Measurements from ENCODE around the gene LGALS7.
"Not testable (repeated sequence)": the region's sequence is repeated elsewhere in the genome, so short reads cannot be mapped to it uniquely, and the experiment has no call there.

LGALS7 gene

DNA sequence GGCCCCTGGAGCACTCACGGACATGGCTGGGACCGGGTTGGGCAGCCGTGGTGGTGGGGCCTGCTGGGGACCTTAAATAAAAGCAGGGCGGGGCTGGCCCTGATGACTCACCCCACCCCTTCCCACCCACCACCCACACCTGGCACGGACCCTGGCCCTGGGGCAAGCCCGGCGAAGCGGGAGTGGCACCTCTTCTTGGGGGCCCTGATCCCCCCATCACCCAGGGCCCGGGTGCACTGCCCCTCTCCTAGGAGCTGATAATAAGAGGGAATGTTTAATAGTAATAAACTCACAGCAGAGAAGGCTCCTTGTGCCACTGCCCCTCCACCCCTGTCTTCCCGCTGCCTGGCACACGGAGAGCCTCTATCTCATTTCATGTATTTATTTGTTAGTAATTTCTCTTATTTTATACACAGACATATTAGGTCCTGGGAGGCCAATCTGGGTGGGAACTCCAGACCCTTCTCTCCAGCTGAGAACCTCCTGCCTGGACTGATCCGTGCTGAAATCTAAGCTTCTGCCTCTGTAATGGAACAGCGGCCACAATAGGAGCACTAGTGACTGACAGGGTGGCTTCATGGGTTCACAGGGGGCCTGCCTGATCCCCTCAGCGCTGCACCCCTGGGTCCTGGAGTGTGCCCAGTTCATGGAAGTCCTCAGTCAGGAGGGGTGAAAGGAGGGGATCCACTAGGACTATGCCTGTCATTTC is at the start of gene LGALS7:
LGALS7 (minus strand) TSS at position 49 of the 709 bp plus-strand sequence; CDS start at position 24, 25 bp downstream.
- DNase-seq (ENCODE audit: low spot score) = no peak

DNA sequence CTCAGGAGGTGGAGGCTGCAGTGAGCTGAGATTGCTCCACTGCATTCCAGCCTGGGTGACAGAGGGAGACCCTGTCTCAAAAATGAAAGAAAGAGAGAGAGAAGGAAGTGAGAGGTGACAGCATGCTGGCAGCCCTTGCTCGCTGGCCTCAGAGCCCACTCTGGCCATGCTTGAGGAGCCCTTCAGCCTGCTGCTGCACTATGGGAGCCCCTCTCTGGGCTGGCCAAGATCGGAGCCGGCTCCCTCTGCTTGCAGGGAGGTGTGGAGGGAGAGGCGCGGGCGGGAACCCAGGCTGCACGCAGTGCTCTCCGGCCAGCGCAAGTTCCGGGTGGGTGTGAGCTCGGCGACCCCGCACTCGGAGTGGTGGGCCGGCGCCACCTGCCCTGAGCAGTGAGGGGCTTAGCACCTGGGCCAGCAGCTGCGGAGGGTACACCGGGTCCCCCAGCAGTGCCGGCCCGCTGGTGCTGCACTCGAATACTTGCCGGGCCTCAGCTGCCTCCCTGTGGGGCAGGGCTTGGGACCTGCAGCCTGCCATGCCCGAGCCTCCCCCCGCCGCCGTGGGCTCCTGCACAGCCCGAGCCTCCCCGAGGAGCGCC is 48.0 kb upstream of the LGALS7 start:
- DNase-seq (ENCODE audit: low spot score) = not testable (repeated sequence)

DNA sequence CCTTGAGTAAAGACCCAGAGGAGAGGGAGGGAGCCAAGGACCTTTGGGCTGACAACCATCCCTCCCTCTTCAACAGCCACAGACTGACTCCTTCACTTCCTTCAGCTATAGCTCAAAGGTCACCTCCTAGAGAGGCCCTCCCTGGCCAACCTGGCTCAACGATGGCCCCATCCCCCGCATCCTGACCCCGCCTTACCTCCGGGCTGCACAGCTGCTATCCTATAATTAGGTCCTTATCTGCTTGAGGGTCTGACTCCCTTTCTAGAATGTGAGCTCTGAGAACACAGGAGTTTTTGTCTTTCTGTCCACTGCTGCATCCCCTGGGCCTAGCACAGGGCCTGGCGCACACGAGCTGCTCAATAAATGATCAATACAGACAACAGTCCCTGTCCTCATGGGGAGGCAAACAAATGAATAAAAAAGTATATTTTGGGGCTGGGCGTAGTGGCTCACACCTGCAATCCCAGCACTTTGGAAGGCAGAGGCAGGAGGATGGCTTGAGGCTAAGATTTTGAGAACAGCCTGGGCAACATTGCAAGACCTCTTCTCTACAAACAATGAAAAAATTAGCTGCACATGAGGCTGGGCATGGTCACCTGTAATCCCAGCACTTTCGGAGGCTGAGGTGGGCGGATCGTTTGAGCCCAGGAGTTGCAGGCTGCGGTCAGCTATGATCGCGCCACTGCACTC is 46.1 kb upstream of the LGALS7 start:
- no peak for DNase-seq (ENCODE audit: low spot score)

DNA sequence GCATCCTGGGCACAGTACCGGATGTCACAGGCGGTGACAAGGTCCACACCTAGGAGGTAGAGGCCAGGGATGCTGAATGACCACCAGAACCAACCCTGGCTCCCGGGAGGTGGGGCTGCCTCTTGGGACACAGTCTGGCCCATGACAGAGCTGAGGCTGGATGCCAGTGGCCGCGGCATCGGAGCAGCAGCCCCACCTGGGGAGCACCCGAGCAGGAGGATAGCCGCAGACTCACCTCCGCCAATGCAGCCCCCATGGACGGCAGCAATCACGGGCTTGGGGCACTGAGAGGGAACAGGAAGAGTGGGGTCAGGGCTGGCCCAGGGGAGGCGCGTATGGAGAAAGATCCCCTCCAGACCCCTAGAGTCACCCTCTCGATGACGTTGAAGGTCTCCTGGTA is 43.8 kb upstream of the LGALS7 start:
- DNase-seq (ENCODE audit: low spot score) = no peak

DNA sequence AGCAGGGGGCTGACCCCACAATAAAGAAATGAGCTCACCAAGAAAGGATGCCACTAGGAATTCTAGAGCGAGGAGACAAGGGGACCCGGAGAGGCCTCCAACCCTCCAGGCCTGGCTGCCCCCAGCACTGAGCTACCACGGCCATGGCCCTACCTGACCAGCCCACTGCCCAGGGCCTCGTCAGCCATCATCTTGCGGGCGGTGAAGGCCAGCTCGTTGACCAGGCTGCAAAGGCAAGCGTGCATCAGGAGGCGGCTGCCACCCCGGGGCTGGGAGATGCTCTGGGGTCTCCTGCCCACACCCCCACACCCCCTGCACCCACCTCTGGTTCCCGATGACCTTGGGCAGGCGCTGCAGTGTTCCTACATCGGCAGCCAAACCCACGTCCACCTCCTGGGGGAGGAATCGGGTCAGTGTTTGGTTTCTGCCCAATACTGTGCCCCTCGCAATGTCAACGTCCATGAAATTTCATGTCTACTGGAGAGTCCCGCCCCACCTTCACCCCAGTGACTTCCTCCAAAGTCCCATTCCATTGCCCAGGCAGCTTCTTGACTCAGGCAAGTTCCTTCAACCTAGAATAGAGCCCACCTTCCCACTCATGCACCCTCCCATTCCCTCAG is 42.9 kb upstream of the LGALS7 start:
- DNase-seq (ENCODE audit: low spot score) = no peak

DNA sequence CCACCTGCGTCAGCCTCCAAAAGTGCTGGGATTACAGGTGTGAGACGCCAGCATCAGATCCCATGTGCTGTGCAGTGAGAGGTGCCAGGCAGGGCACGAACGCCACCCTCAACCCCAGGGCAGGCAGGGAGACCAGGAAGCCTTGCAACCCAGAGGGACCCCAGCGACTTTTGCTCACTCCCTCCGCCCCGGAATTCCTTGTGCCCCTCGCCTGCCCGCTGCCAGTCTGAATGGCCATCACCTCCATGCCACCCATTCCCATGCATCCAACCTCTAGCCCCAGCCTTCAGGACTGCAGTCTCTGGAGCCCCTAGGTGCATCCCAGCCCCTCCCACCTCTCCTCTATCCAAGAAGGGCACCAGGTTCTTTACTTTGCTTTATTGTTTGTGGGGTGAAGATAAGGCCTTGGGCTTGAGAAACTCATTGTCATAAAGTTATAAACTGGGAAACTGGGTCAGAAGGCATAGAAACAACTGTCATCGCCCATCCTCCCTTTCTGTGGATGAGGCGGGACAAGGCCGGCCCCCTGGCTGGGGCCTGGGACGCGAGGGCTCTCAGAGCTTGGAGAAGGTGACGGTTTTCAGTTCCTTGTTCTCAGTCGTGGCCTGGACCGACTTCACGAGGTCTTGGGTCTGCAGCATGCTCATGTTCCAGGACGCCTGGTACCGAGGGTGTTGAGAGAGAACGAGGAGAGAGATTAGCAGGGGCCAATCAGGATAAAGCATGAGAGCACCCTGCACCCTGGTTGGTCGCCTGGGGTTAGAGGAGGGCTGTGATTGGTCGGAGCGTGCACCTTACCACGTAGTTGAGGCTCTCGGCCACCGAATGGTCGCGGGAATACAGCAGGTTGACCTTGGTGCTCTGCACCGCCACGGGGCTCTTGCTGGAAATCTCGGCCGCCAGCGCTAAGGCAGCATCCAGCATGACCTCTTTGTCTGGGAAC is 42.0 kb upstream of the LGALS7 start:
- no peak for DNase-seq (ENCODE audit: low spot score)

DNA sequence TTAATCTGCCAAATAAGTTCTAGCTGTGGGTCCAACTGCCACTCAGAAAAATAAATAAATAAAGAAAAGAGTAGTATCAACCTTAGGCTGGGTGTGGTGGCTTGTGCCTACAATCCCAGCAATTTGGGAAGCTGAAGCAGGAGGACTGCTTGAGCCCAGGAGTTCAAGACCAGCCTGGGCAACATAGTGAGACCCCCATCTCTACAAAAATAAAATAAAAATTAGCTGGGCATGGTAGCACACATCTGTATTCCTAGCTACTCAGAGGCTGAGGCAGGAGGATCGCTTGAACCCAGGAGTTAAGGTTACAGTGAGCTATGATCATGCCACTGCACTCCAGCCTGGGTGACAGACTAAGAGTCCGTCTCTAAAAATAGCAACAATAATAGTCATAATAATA is 40.6 kb upstream of the LGALS7 start:
- DNase-seq (ENCODE audit: low spot score) = not testable (repeated sequence)

DNA sequence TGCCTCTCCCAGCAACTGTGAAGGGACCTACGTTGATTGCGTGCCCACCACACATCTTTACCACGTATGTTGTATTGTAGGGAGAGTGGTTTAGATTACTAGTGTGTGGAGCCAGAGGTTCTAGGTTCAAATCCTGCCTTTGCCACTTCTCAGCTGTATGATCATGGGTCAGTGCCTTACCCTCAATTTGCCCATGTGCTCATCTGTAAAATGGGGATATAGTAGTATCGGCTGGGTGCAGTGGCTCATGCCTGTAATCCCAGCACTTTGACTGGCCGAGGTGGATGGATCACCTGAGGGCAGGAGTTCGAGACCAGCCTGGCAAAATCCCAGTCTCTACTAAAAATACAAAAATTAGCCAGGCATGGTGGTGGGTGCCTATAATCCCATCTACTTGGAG is 40.0 kb upstream of the LGALS7 start:
- no peak for DNase-seq (ENCODE audit: low spot score)

DNA sequence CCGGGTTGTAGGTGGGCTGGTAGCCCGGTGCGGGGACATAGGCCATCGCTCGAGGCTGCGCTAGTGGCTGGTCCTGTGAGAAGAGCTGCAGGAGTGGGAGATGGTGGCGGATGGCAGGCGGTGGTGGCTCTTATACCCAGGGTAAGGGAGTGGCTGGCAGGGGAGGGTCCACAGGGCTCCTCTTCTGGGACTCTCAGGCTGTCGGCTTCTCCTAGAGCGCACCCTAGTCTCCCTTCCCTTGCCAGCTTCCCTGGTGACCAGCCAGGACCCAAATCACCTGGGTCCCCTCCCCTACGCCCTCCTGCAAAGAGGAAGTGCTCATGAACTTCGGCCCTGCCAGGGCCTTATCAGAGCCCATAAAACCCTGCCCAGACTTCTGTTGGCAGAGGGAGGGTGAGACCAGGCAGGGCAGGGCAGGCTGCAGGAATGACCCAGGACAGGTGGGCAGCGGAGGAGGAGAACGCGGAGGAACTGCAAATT is 39.6 kb upstream of the LGALS7 start, which contains the start of gene LGALS4:
LGALS4 (minus strand) TSS at position 105 of the 480 bp plus-strand sequence; CDS start at position 46, 59 bp downstream.
- DNase-seq (ENCODE audit: low spot score) = no peak

DNA sequence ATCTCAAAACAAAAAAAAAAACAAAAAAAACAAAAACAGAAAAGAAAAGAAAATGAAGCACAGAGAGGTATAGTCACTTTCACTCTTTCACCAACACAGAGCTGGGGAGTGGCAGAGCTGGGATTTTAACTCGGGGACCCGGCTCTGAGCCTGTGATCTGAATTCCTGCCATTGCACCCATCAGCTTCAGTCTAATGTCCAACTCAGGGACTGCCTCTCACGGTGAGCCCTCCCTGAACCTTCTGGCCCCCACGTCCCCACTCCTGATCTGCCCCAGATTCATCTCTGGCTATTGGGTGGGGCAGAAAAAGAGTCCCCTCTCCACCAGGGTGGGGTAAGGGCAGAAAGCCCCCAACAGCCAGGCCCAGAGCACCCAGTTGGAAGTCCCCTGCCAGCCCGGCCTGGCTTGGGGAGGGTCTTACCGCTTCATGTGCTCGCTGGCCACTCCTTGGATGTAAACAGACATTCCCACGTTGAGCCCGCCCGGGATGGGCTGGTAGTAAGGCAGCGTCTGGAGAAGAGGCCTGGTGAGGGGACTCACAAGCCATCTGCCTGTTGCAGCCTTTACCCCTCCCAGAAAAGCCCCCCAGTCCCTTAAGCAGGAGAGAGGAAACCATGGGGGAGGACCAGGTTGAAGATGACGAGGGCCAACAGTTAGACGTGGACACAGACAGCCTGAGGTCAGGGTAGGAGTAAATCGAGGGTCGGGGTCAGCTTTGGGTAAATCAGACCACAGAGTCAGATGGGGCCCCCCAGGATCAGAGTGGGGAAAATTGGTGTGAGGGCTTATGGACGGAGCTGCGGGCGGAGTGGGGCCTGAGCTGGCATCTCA is 38.9 kb upstream of the LGALS7 start:
- DNase-seq (ENCODE audit: low spot score) = no peak

DNA sequence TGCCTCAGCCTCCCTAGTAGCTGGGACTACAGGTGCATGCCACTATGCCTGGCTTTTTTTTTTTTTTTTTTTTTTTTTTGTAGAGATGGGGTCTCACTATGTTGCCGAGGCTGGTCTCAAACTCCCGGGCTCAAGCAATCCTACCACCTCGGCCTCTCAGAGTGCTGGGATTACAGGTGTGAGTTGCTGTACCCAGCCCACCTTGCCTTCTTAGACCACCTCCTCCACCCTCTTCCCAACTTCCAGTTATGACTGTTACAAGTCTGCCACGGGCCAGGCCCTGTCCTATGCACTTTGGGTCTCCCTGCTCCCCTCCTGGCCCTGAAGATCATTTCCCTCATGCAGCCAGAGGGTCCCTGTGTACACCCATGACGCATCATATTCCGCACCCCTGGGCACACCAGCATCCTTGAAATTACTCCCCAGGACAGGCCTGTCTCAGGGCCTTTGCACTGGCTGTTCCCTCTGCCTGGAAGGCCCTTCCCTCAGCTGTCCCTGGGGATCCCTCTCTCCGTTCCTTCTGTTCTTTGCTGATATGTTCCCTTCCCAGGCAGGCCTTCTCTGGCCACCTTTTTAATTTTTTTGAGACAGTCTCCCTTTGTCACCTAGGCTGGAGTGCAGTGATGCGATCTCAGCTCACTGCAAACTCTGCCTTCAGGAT is 36.4 kb upstream of the LGALS7 start:
- DNase-seq (ENCODE audit: low spot score) = no peak

DNA sequence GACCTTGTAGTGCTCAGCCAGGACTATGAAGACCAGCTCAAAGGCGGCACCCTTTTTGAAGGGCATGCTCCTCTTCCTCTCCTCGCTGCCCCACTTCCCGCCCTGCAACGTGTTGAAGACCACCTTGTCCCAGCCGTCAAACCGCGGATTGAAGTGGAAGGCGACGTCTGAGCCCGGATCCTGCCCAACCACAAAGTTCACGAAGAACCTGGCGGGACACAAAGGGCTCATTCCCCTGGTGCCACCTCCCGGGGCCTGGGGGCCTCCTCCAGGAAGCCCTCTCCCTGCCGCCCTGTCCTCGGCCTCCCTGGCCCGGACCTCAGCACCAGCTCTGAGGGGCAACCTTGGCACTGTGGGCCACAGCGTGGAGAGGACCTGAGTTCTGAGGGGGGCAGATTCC is 35.4 kb upstream of the LGALS7 start:
- DNase-seq (ENCODE audit: low spot score) = no peak

DNA sequence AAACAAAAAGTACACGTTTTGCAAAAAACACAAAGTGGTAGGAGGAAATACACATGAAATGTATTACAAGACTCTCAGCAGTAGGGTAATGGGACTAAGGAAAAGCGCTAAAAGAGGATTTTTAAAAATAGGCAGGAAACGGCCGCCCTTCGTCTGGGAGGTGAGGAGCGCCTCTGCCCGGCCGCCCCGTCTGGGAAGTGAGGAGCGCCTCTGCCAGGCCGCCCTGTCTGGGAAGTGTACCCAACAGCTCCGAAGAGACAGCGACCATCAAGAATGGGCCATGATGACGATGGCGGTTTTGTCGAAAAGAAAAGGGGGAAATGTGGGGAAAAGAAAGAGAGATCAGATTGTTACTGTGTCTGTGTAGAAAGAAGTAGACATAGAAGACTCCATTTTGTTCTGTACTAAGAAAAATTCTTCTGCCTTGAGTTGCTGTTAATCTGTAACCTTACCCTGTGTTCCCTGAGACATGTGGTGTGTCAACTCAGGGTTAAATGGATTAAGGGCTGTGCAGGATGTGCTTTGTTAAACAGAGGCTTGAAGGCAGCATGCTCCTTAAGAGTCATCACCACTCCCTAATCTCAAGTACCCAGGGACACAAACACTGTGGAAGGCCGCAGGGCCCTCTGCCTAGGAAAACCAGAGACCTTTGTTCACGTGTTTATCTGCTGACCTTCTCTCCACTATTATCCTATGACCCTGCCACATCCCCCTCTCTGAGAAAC is 34.2 kb upstream of the LGALS7 start:
- not testable (repeated sequence) for DNase-seq (ENCODE audit: low spot score)

DNA sequence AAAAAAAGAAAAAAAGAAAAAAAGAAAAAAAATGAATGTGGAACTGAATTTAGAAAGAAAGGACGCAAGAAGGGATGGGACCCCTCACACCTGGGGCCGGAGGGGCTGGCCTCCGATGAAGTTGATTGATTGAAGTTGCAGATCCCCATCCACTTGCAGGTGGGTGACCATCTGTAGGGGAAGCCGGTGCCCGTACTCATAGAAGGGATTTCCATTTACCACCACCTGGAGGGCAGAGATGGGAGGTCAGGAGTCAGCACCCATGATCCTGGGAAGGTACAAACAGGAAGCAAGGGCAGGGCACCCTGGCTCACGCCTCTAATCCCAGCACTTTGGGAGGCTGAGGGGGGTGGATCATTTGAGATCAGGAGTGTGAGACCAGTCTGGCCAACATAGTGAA is 33.1 kb upstream of the LGALS7 start:
- DNase-seq (ENCODE audit: low spot score) = no peak

DNA sequence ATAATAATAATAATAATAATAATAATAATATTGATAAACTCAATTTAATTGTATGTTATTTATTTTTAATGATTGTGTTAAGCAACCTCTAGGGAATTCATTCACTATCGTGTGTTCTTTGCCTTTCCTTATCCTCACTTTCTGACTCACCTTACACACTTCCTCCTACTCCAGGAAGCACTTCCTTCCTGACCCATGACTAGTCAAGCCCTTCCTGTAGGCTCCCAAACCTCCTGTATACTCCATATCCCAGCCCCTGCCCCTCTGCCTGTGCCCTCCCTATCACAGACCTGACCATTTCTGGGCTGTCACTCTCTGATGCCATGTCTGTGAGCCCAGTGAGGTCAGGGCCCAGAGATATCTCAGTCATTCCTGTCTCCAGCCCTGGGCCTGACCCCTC is 31.9 kb upstream of the LGALS7 start:
- DNase-seq (ENCODE audit: low spot score) = no peak

DNA sequence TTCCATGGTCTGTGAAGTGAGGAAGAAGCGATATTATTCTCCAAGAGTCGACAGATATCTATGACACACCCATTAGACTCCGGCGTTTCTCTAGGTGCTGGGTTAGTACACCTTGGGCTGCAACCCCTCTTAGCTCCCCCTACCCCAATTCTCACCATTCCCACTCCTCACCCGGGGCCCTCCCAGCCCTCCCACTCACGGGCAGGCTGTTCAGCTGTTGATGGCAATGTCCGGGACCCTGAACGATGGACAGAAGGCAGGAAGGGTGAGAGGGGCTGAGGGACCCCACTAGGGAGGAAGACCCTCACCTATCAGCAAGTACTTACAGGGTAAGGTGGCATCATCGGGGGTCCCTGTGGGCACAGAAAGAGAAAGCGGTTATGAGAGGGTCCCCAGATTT is 30.2 kb upstream of the LGALS7 start:
- DNase-seq (ENCODE audit: low spot score) = no peak

DNA sequence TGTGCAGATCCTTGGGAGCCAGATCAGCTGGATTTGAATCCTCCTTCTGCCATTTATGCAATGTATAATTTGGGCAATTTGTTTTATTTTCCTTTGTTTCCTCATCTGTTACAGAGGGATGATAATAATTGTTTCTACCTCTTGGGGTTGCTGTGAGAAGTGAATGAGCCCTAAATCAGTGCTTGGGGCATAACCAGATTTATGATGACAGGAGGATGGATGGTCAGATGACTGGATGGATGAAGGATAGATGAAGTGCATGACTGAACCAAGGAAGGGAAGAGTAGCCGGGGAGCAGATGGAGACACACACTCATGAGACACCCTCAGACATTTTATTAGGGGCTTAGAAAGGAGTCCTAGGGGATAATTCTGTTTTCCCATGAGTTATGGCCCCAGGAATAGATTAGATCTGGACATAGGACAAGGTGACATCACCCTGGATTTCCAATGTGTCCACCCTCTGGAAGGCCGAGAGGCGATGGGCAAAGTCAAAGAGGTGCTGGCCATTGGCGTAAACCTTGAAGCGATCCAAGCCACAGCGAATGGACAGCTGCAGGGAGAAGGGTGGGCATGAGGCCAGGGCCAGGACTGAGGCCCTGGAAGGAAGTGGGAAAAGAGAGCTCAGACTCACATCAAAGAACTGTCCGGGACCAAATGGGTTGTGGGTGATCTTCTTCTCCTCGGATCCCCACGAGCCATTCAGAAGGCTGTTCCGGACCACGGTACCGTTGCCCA is 28.2 kb upstream of the LGALS7 start:
- DNase-seq (ENCODE audit: low spot score) = no peak

DNA sequence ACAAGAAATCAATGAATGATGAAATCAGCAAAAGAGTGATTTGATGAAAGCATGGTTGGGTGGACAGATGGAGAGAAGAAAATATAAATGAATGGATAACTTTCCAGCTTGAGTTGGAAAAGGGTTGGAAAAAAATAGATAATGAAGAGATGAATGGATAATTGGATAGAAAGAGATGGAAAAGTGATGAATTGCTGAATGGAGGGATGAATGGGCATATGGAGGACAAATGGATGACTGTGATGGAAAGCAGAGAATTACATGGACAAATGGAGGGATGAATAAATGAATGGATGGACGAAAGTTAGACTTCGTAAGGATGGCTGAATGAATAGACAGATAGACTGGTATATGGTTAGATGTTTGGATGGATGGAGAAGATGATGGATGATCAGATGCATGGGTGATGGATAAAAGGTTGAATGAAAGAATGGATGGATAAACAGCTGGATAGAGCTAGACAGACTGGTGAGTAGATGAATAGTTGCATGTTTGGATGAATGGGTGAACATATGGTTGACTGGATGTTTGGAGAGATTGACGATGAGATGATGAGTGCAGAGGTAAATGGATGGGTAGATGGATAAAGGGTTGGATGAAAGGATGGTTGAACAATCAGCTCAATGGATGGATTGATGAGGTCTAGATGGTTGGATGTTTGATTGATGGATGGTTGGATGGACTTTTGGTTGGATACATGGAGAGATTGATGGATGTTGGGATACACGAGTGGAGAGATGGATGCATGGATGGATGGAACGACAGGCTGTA is 27.4 kb upstream of the LGALS7 start:
- no peak for DNase-seq (ENCODE audit: low spot score)

Measured in hepatic stellate cell (primary cell).